K562 (cell line): Measurements from ENCODE around the gene MMEL1. TPM values are rescaled to one million over a fixed set of nuclear protein-coding genes. Genes with fewer than 3 reads are reported as not detected.

ENCODE experiments used
- BDP1 ChIP-seq: IDR thresholded peaks from 3 replicates; pipeline ENCODE4 v1.6.1; 2011; ENCODE audit not compliant: insufficient read length, insufficient read depth
- BHLHE40 ChIP-seq: IDR thresholded peaks from 2 replicates; pipeline ENCODE4 v1.6.1; 2011; ENCODE audit warnings: low read length, improper control_type of control experiment
- BRD9 ChIP-seq: fragments of 450-650 bp; IDR thresholded peaks from 2 replicates; pipeline ENCODE4 v1.6.1; 2018; ENCODE audit warnings: low read depth; ENCODE audit not compliant: partially characterized antibody
- CAMTA2 ChIP-seq: fragments of 250-450 bp; sonication (Bioruptor Pico); conservative IDR thresholded peaks from 2 replicates; pipeline ENCODE4 v1.5.1; 2022
- CBX1 ChIP-seq: sonication (generic); IDR thresholded peaks from 2 replicates; pipeline ENCODE4 v1.6.1; 2016; ENCODE audit warnings: antibody characterized with exemption, low read depth, mild to moderate bottlenecking
- ELF1 ChIP-seq: fragments of 200-800 bp; sonication (Bioruptor generic); IDR thresholded peaks from 2 replicates; pipeline ENCODE4 v1.6.1; 2016; ENCODE audit warnings: missing genetic modification characterization, missing compliant biosample characterization
- ESRRA ChIP-seq: fragments of 450-650 bp; IDR thresholded peaks from 2 replicates; pipeline ENCODE4 v1.6.1; 2014; ENCODE audit warnings: low read depth, mild to moderate bottlenecking, moderate library complexity, borderline replicate concordance
- ETS2 ChIP-seq: IDR thresholded peaks from 2 replicates; pipeline ENCODE4 v1.6.1; 2016; ENCODE audit warnings: borderline replicate concordance, missing genetic modification characterization, mild to moderate bottlenecking, moderate library complexity, missing compliant biosample characterization; ENCODE audit not compliant: poor library complexity, severe bottlenecking
- GABPB1 ChIP-seq: sonication (generic); formaldehyde crosslinking; IDR thresholded peaks from 2 replicates; pipeline ENCODE4 v1.8.0; 2022; ENCODE audit warnings: mild to moderate bottlenecking, missing genetic modification reagents
- HCFC1 ChIP-seq: IDR thresholded peaks from 2 replicates; pipeline ENCODE4 v1.6.1; 2012; ENCODE audit warnings: low read depth, low read length, improper control_type of control experiment
- HOXB6 ChIP-seq: fragments of 250-450 bp; sonication (Bioruptor Pico); IDR thresholded peaks from 2 replicates; pipeline ENCODE4 v1.5.1; 2022; ENCODE audit warnings: mild to moderate bottlenecking, borderline replicate concordance
- NFE2L1 ChIP-seq: fragments of 450-650 bp; IDR thresholded peaks from 2 replicates; pipeline ENCODE4 v1.6.1; 2016; ENCODE audit warnings: missing genetic modification characterization, low read depth, mild to moderate bottlenecking, missing compliant biosample characterization, moderate library complexity, borderline replicate concordance
- NONO ChIP-seq, 2 experiments: fragments of 200-400 bp in 1 of 2; fragments of 450-650 bp in 1 of 2; formaldehyde crosslinking in 1 of 2; IDR thresholded peaks; 2 replicates each; pipeline ENCODE4 v1.6.1; 2017; ENCODE audit warnings: low read depth in 2 of 2, mild to moderate bottlenecking in 2 of 2, moderate library complexity in 2 of 2, low read length in 1 of 2
- NR1H2 ChIP-seq: sonication (generic); formaldehyde crosslinking; IDR thresholded peaks from 2 replicates; pipeline ENCODE4 v1.4.0; 2020; ENCODE audit warnings: mild to moderate bottlenecking, missing genetic modification reagents
- PHF8 ChIP-seq: fragments of 200-600 bp; sonication (generic); IDR thresholded peaks from 2 replicates; pipeline ENCODE4 v1.6.1; 2012; ENCODE audit warnings: mixed run types, mild to moderate bottlenecking, inconsistent platforms, low read length, moderate library complexity, borderline replicate concordance
- RAD21 ChIP-seq, 2 experiments: fragments of 250-450 bp in 1 of 2; fragments of 450-650 bp in 1 of 2; sonication (Bioruptor Pico) in 1 of 2; formaldehyde crosslinking in 1 of 2; IDR thresholded peaks in 1 of 2; conservative IDR thresholded peaks in 1 of 2; 2 replicates each; pipeline versions ENCODE4 v1.4.0 to v1.8.0; 2020 to 2022; ENCODE audit warnings: mild to moderate bottlenecking in 2 of 2, moderate library complexity in 1 of 2
- SAFB ChIP-seq: fragments of 200-400 bp; formaldehyde crosslinking; IDR thresholded peaks from 2 replicates; pipeline ENCODE4 v1.6.1; 2017; ENCODE audit warnings: low read depth, low read length, borderline replicate concordance
- SMAD2 ChIP-seq: fragments of 150-350 bp; IDR thresholded peaks from 2 replicates; pipeline ENCODE4 v1.6.1; 2014; ENCODE audit warnings: low read depth, mild to moderate bottlenecking, low read length
- SMAD4 ChIP-seq: fragments of 250-450 bp; sonication (Bioruptor Pico); conservative IDR thresholded peaks from 2 replicates; pipeline ENCODE4 v1.8.0; 2021; ENCODE audit warnings: inconsistent platforms, mild to moderate bottlenecking, moderate library complexity
- SP2 ChIP-seq: IDR thresholded peaks from 2 replicates; pipeline ENCODE4 v1.6.1; 2011; ENCODE audit warnings: mild to moderate bottlenecking, low read depth, low read length, moderate library complexity; ENCODE audit not compliant: poor library complexity, severe bottlenecking; ENCODE audit errors: extremely low read depth
- SRSF7 ChIP-seq: fragments of 200-400 bp; formaldehyde crosslinking; optimal IDR thresholded peaks from 2 replicates; pipeline ENCODE3; 2017; ENCODE audit warnings: mild to moderate bottlenecking, low read depth, low read length
- TBL1XR1 ChIP-seq, 2 experiments: IDR thresholded peaks; 2 replicates each; pipeline ENCODE4 v1.6.1; 2012; ENCODE audit warnings: improper control_type of control experiment in 2 of 2, low read length in 2 of 2, mild to moderate bottlenecking in 1 of 2
- TEAD1 ChIP-seq, 2 experiments: fragments of 450-650 bp in 1 of 2; sonication (generic) in 1 of 2; formaldehyde crosslinking; IDR thresholded peaks; 2 replicates each; pipeline versions ENCODE4 v1.4.0 to v1.8.0; 2020 to 2022; ENCODE audit warnings: mild to moderate bottlenecking in 2 of 2, missing genetic modification reagents in 1 of 2
- ZFP36 ChIP-seq: fragments of 150-350 bp; IDR thresholded peaks from 2 replicates; pipeline ENCODE4 v1.6.1; 2018; ENCODE audit warnings: low read length, low read depth; ENCODE audit not compliant: partially characterized antibody
- ZNF146 ChIP-seq: IDR thresholded peaks from one replicate; pipeline ENCODE4 v1.6.1; 2018; ENCODE audit warnings: missing compliant biosample characterization; ENCODE audit not compliant: unreplicated experiment
- ZNF384 ChIP-seq: IDR thresholded peaks from 2 replicates; pipeline ENCODE4 v1.6.1; 2012; ENCODE audit warnings: low read depth, low read length, improper control_type of control experiment
- ZNF586 ChIP-seq: fragments of 450-650 bp; formaldehyde crosslinking; conservative IDR thresholded peaks from 2 replicates; pipeline ENCODE4 v1.4.0; 2020; ENCODE audit warnings: mild to moderate bottlenecking, moderate library complexity
- ZNF717 ChIP-seq: fragments of 250-450 bp; sonication (Bioruptor Pico); IDR thresholded peaks from 2 replicates; pipeline ENCODE4 v1.5.0; 2021
- polyA plus RNA-seq, 8 experiments: library from polyadenylated mRNA; depleted of rRNA in 4 of 8; stranded (reverse) in 5 of 8; unstranded in 3 of 8; fragments of >200 nt; fragmentation: Nextera tagmentation in 2 of 8; fragmentation: Illumina TruSeq in 1 of 8; extraction: Ambion mirVana in 2 of 8; extraction: Trizol in 1 of 8; gene quantifications; 2 replicates each; pipeline versions ENCODE4 v1.2.1 to v1.2.3, GENCODE V29; 2011 to 2014; ENCODE audit warnings: inconsistent platforms in 1 of 8, missing spikeins in 1 of 8
- total RNA-seq, 7 experiments: library from RNA; depleted of rRNA in 6 of 7; stranded (reverse); fragments of >200 nt in 6 of 7; fragmentation: Illumina TruSeq in 2 of 7; extraction: Trizol in 2 of 7; gene quantifications; 2 replicates each; pipeline versions ENCODE4 v1.2.1 to v1.2.3, GENCODE V29; 2011 to 2021; ENCODE audit warnings: low replicate concordance in 1 of 7
- TF ChIP-seq, protein P1 (sequence below): fragments of 450-650 bp; formaldehyde crosslinking; IDR thresholded peaks from 2 replicates; pipeline ENCODE4 v1.4.0; 2020; ENCODE audit warnings: mild to moderate bottlenecking, mixed read lengths

The MMEL1 gene
- total and polyA plus RNA-seq, 9 of the 15 experiments (the other 6 are each of a cell fraction or from before 2014, with no cell fraction given), result not detected

DNA sequence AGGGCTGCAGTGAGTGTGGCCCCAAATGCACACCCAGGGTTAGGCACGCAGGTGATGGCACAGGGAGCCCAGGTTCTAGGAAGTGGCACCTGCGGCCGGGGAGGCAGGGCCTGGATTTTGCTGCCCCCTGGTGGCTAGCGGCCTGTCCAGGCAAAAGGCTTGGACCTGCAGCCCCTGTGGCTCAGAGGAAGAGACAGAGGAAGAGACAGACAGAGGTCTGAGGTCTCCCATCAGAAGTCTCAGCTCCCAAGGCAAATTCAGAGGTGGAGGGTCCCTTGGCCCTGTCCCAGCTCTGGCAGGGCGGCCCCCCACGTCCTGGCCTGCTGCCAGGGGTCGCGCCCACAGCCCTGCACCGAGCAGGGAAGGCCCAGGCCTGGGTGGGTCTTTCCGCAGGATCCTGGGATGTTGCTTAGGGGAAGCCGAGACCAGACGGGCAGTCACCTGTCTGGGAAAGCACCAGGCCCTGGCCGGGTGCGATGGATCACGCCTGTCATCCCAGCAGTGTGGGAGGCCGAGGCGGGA lies 84.7 kb downstream of the MMEL1 start (continued):
- TF ChIP-seq ZNF717 (CRISPR knock-in tag) (no peak), SAFB (no peak), TEAD1 (CRISPR knock-in tag; IDR thresholded peaks at IDR 0.05) (0 out of 4 replicates have a peak, but pooled peaks of 1 of the 2 experiments have one; percentile 18), HOXB6 (CRISPR knock-in tag) (no peak), ZNF586 (CRISPR knock-in tag) (0 out of 2 replicates have a peak, but pooled peaks have one; percentile 10), ZNF146 (no peak), SP2 (no peak), ZFP36 (peak; percentile 40), GABPB1 (peak; percentile 32), PHF8 (no peak), ETS2 (tag) (no peak), BRD9 (peak; percentile 81), ZNF384 (no peak), SMAD4 (CRISPR knock-in tag) (peak; percentile 33; the same call in 1 of the 2 replicates), RAD21 (CRISPR knock-in tag; conservative IDR thresholded peaks at IDR 0.05 in 1 of 2, IDR thresholded peaks at IDR 0.05 in 1 of 2) (peak; percentile 90 to 96), SRSF7 (no peak), NONO (IDR thresholded peaks at IDR 0.05; ENCODE audit: low read depth in 2 of 2, low read length in 1 of 2) (no peak), CAMTA2 (CRISPR knock-in tag) (no peak), SMAD2 (no peak), TBL1XR1 (IDR thresholded peaks at IDR 0.05; ENCODE audit: low read length in 2 of 2) (peak in 1 of 2 experiments; percentile 55; a peak in 2 of 4 replicates), HCFC1 (0 out of 2 replicates have a peak, but pooled peaks have one; percentile 16), CBX1 (0 out of 2 replicates have a peak, but pooled peaks have one; percentile 55), NR1H2 (CRISPR knock-in tag) (peak; percentile 53; the same call in 1 of the 2 replicates), NFE2L1 (tag) (no peak), ESRRA (peak; percentile 34; the same call in 1 of the 2 replicates), BDP1 (no peak), ELF1 (tag) (peak; percentile 61), BHLHE40 (peak; percentile 56; the same call in 1 of the 2 replicates)
- TF ChIP-seq, protein P1, sequence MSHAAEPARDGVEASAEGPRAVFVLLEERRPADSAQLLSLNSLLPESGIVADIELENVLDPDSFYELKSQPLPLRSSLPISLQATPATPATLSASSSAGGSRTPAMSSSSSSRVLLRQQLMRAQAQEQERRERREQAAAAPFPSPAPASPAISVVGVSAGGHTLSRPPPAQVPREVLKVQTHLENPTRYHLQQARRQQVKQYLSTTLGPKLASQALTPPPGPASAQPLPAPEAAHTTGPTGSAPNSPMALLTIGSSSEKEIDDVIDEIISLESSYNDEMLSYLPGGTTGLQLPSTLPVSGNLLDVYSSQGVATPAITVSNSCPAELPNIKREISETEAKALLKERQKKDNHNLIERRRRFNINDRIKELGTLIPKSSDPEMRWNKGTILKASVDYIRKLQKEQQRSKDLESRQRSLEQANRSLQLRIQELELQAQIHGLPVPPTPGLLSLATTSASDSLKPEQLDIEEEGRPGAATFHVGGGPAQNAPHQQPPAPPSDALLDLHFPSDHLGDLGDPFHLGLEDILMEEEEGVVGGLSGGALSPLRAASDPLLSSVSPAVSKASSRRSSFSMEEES, result no peak
